Upper lobe of left lung (tissue), 6 donors: ENCODE measurements around the gene RBBP8NL. TPM values are rescaled to one million over a fixed set of nuclear protein-coding genes. Genes with fewer than 3 reads are reported as not detected.

Experiments
- ATAC-seq, 2 donors: fragments of 200-7000 bp; cut with Tn5 transposase; one replicate each; pipeline ENCODE4 v1.9.1; 2022; ENCODE audit warnings: mild to moderate bottlenecking in 2 of 2, moderate library complexity in 2 of 2; ENCODE audit not compliant: low FRiP score in 2 of 2
- DNase-seq, 2 donors: peaks; one replicate each; pipeline ENCODE4 v3.0.0-alpha.2; 2019 to 2020
- H3K27ac ChIP-seq, 4 donors: fragments of 200-600 bp; sonication (generic); one replicate each; pipeline ENCODE4 v1.5.1; 2016 to 2019
- H3K27me3 ChIP-seq, 4 donors: fragments of 200-600 bp; sonication (generic); one replicate each; pipeline ENCODE4 v1.5.1; 2017 to 2019
- H3K36me3 ChIP-seq, 4 donors: fragments of 200-600 bp; sonication (generic); one replicate each; pipeline ENCODE4 v1.5.1; 2016 to 2019
- H3K4me1 ChIP-seq, 4 donors: fragments of 200-600 bp; sonication (generic); one replicate each; pipeline ENCODE4 v1.5.1; 2018 to 2019
- H3K4me3 ChIP-seq, 4 donors: fragments of 200-600 bp; sonication (generic); one replicate each; pipeline ENCODE4 v1.5.1; 2017 to 2019; ENCODE audit warnings: mild to moderate bottlenecking in 2 of 4, moderate library complexity in 1 of 4
- H3K9me3 ChIP-seq, 4 donors: fragments of 200-600 bp; sonication (generic); one replicate each; pipeline ENCODE4 v1.5.1; 2018 to 2019
- EP300 ChIP-seq, 4 donors: sonication (generic); formaldehyde crosslinking; IDR thresholded peaks; one replicate each; pipeline ENCODE4 v1.5.1; 2017; ENCODE audit warnings: antibody characterized with exemption in 4 of 4, control low read depth in 2 of 4
- POLR2A ChIP-seq, 4 donors: fragments of 450-650 bp; IDR thresholded peaks; one replicate each; pipeline ENCODE4 v1.5.1; 2016 to 2017; ENCODE audit warnings: antibody characterized with exemption in 4 of 4, mild to moderate bottlenecking in 2 of 4
- POLR2AphosphoS5 ChIP-seq, 2 donors: sonication (generic); formaldehyde crosslinking; IDR thresholded peaks; one replicate each; pipeline ENCODE4 v1.5.1; 2017; ENCODE audit warnings: antibody characterized with exemption in 2 of 2
- WGBS, 2 donors: methylation state at CpG; one replicate each; pipeline ENCODE4 v1.1.5; 2017 to 2018; 5-methylcytosine and 5-hydroxymethylcytosine counted together
- total RNA-seq, 6 donors: library from RNA; depleted of rRNA in 4 of 6; stranded (reverse); fragments of >200 nt in 4 of 6; gene quantifications; one replicate each; pipeline versions ENCODE4 v1.1.0 to v1.2.1, GENCODE V29; 2016 to 2021
- TF ChIP-seq, protein P1 (sequence below), 6 experiments: fragments of 450-650 bp in 4 of 6; fragments of 200-600 bp in 2 of 6; sonication (generic) in 2 of 6; IDR thresholded peaks; one replicate each; pipeline ENCODE4 v1.5.1; 2016 to 2019; ENCODE audit warnings: antibody characterized with exemption in 6 of 6
- donor health status: DM: no; HTN: no; CAD: no; lungs with moderate emphysema.
- donor health status: DM: no; HTN: yes; CAD: no; lungs with severe emphysema.

RBBP8NL gene
- total RNA-seq, 6 donors from 2014 or later = 0.51 to 6.3 (median 1.9) TPM; not detected in 1

DNA sequence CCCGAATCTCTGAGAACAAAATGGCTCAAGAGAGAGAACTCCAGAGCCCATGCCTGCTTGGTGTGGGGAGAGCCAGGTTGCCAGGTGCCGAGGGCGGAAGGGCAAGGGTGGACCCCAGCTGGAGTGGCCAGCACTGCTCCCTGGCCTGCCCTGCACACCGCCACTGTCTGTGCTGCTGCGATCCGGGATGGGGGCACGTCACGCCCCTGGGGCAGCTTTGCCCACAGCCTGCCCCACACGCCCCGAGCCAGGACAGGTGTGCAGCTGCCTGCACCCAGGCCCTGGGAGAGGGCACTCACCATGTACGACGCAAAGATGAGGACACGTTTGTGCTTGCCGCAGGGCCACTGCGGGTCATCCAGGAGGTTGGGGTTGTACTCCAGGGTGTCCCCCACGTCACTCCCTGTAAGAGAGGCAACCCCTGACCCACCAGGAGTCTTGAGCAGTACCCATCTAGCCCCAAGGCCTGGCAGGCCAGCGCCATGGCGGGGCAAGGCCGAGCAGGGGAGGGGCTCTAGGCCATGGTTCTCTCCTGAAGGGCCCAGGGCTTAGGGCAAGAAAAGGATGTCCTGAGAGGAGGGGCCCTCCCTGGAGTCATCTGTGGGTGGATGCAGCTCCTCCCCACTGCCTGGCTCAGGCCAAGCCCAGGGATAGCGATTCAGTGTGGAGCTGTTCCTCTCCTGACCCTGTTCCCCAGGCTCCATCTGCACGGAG lies 34.6 kb downstream of the RBBP8NL start:
- WGBS, 2 donors = 67 to 85% methylated on average over 3 to 13 of the region's 21 CpGs
- Histone ChIP-seq H3K9me3 (no peaks in the 10 kb centered on the region), H3K36me3 (peaks cover 2 to 78% (median 33%) of the 10 kb centered on the region in 4 donors), H3K4me1 (peaks cover 5 to 12% (median 6%) of the 10 kb centered on the region in 4 donors), H3K27me3 (no peaks in the 10 kb centered on the region), H3K27ac (no peak overlapping the region), H3K4me3 (no peak overlapping the region)
- peak in 1 of 2 donors; percentile 70 for DNase-seq
- ATAC-seq = no peak
- TF ChIP-seq POLR2AphosphoS5 (IDR thresholded peaks at IDR 0.05) (no peak), EP300 (IDR thresholded peaks at IDR 0.05) (no peak), POLR2A (IDR thresholded peaks at IDR 0.05) (no peak)
- TF ChIP-seq, protein P1, sequence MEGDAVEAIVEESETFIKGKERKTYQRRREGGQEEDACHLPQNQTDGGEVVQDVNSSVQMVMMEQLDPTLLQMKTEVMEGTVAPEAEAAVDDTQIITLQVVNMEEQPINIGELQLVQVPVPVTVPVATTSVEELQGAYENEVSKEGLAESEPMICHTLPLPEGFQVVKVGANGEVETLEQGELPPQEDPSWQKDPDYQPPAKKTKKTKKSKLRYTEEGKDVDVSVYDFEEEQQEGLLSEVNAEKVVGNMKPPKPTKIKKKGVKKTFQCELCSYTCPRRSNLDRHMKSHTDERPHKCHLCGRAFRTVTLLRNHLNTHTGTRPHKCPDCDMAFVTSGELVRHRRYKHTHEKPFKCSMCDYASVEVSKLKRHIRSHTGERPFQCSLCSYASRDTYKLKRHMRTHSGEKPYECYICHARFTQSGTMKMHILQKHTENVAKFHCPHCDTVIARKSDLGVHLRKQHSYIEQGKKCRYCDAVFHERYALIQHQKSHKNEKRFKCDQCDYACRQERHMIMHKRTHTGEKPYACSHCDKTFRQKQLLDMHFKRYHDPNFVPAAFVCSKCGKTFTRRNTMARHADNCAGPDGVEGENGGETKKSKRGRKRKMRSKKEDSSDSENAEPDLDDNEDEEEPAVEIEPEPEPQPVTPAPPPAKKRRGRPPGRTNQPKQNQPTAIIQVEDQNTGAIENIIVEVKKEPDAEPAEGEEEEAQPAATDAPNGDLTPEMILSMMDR (IDR thresholded peaks at IDR 0.05) = no peak

DNA sequence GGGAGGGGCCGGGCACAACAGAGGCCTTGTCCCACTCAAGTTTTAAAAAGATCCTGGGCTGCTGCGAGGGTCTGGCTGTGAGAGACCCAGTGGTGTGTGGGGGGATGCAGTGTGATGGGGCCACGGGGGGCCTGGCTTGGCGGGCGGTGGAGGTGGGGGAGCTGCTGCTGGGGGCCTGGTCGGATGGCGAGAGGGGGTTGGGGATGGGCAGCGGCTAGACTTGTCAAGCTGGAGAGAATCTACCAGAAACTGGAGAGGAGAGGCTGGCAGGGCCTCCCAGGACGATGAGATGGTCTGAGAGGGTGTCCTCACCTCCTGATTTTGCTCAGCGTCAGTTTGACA lies 35.3 kb downstream of the RBBP8NL start:
- TF ChIP-seq POLR2A (IDR thresholded peaks at IDR 0.05) (no peak), POLR2AphosphoS5 (IDR thresholded peaks at IDR 0.05) (no peak), EP300 (IDR thresholded peaks at IDR 0.05) (no peak)
- TF ChIP-seq, protein P1 (IDR thresholded peaks at IDR 0.05) = no peak
- 87 to 92% methylated on average over 8 to 10 of the region's 10 CpGs for WGBS, 2 donors
- no peak for DNase-seq

DNA sequence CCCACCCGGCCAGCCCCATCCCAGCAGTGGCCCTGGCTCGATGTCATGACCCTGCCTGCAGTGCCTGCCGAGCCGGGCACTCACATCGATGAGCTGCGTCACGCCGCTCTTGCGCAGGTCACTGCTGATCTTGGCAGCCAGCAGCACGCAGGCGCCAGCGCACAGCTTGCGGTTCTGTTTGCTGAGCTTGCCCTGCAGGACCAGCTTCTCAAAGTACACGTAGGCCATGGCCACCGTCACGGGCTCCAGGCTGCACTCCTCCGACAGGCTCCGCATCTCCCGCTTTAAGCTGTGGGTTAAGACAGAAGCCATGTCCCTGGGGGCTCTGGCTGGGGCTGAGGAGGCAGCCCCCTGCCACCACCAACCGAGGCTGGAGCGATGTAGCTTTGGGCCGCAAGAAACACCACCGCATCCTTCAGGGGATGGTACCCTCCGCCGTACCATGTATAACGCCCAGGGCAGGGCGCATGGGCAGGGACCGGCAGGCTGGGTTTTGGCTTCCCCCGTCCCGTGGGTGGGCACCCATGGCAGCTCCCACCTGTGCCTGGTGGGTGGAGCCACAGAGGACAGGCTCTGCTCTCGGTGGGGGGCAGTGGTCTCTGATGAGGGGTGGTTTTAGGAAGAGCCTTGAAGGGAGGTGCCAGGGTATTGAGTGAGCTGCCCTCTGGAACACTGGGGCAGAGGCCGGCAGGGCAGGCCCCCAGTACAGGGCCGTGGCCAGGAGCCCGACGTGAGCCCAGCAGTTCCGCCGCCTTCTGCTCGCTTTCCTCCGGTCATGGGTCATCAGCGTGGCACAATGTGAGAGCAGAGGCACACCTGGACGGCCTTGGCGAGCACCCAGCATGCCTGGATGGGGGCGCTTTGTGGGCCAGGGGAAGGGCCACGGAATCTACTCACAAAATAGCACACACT lies 35.9 kb downstream of the RBBP8NL start:
- Histone ChIP-seq H3K36me3 (peaks cover 2 to 77% (median 33%) of the 10 kb centered on the region in 4 donors), H3K9me3 (no peaks in the 10 kb centered on the region), H3K27ac (no peak overlapping the region), H3K4me3 (no peak overlapping the region), H3K27me3 (no peaks in the 10 kb centered on the region), H3K4me1 (peaks cover 9 to 17% (median 10%) of the 10 kb centered on the region in 4 donors)
- WGBS, 2 donors = 90% methylated on average over 27 to 44 of the region's 44 CpGs
- no peak for TF ChIP-seq EP300 (IDR thresholded peaks at IDR 0.05)
- TF ChIP-seq POLR2AphosphoS5 (IDR thresholded peaks at IDR 0.05) = no peak
- TF ChIP-seq POLR2A (IDR thresholded peaks at IDR 0.05) = no peak
- TF ChIP-seq, protein P1 (IDR thresholded peaks at IDR 0.05) = no peak
- ATAC-seq (no peak), DNase-seq (peak in 1 of 2 donors; percentile 72)

More for the DNA sequence above, 35.3 kb downstream of the RBBP8NL start:
- no peak for ATAC-seq
- no peaks in the 10 kb centered on the region for H3K27me3 ChIP-seq
- H3K36me3 ChIP-seq = peaks cover 2 to 78% (median 33%) of the 10 kb centered on the region in 4 donors
- no peak overlapping the region for H3K4me3 ChIP-seq
- H3K9me3 ChIP-seq = no peaks in the 10 kb centered on the region
- H3K27ac ChIP-seq = no peak overlapping the region
- peaks cover 9 to 17% (median 10%) of the 10 kb centered on the region in 4 donors for H3K4me1 ChIP-seq

DNA sequence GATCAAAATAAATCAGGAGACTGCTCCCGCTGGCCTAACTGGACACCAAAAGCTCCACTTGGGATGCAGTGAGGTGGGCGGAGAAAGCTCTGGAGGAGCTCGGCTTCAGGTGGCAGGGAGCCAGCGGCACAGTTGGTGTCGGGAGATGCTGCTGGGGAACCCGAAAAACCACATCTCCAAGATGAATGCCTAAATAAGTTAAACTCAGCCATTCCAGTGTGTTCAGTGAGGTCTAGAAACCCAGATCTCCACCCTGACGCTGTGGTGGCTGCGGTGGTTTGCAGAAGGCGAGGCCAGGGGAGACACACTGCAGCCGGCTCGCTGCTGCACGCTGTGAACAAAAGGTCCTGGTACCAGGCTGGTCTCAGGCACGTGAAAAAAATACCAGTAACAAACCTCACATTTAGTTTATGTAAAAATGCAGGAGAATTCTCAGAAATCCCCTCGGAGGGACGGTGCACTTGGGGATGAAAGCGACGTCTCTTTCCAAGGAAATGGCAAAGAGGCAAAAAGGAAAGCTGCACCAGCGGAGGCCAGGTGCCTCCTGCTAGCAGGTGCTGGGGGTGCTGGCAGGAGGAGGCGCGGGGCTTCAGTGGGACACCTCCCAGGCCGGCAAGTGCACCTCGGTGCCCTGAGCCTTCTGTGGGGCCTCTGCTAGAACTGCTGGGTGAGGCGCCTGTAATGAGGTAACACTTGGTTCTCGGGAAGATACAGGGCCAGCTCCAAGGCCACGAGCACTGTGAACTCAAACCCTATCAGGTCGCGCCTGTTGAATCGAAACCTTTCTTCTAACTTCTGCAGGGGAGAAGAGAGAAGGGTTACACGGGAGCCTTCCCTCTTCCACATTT lies 36.8 kb downstream of the RBBP8NL start:
- TF ChIP-seq POLR2AphosphoS5 (IDR thresholded peaks at IDR 0.05) (no peak), EP300 (IDR thresholded peaks at IDR 0.05) (no peak), POLR2A (IDR thresholded peaks at IDR 0.05) (no peak)
- TF ChIP-seq, protein P1 (IDR thresholded peaks at IDR 0.05) = no peak
- Histone ChIP-seq H3K36me3 (peaks cover 2 to 68% (median 33%) of the 10 kb centered on the region in 4 donors), H3K4me3 (no peak overlapping the region), H3K27ac (no peak overlapping the region), H3K9me3 (no peaks in the 10 kb centered on the region), H3K27me3 (no peaks in the 10 kb centered on the region), H3K4me1 (peaks cover 16 to 26% (median 17%) of the 10 kb centered on the region in 4 donors)
- peak in 1 of 2 donors; percentile 34 for DNase-seq
- WGBS, 2 donors = 84 to 91% methylated on average over 20 to 29 of the region's 29 CpGs
- no peak for ATAC-seq
